ENCODE data around the gene LARGE1. TPM values are rescaled to one million over a fixed set of nuclear protein-coding genes. Genes with fewer than 3 reads are reported as not detected.

Gene LARGE1
- total RNA-seq, 2 donors from 2014 or later = 12.5 to 21.1 TPM

GRCh38 chr22:33635766-33636165 lies 284.5 kb downstream of the LARGE1 start:
- no peak for DNase-seq
- no peak overlapping the region for H3K4me3 ChIP-seq
- no peak for TF ChIP-seq CTCF (IDR thresholded peaks at IDR 0.05)
- TF ChIP-seq POLR2A (IDR thresholded peaks at IDR 0.05) = no peak
- no peaks in the 10 kb centered on the region for H3K36me3 ChIP-seq (replicated peaks in 1 of 2; ENCODE audit: insufficient read depth in 1 of 2, low read depth in 2 of 2)
- H3K4me1 ChIP-seq = no peaks in the 10 kb centered on the region
- H3K9me3 ChIP-seq = no peaks in the 10 kb centered on the region
- no peaks in the 10 kb centered on the region for H3K27me3 ChIP-seq
- 46 to 50% methylated on average over 2 of the region's 2 CpGs for WGBS, 2 donors
- no peak overlapping the region for H3K27ac ChIP-seq
- ATAC-seq = no peak
- intact Hi-C loops (cut with DNase I) = no loop called here

- H3K27me3 ChIP-seq = no peaks in the 10 kb centered on the region
- no peak for TF ChIP-seq POLR2A (IDR thresholded peaks at IDR 0.05)
- TF ChIP-seq CTCF (IDR thresholded peaks at IDR 0.05) = no peak
- no peak overlapping the region for H3K27ac ChIP-seq
- no peak overlapping the region for H3K4me3 ChIP-seq
- no peaks in the 10 kb centered on the region for H3K36me3 ChIP-seq (replicated peaks in 1 of 2; ENCODE audit: insufficient read depth in 1 of 2, low read depth in 2 of 2)
- DNase-seq (no peak), ATAC-seq (no peak)
- WGBS, 2 donors = 88 to 91% methylated on average over 9 of the region's 9 CpGs
- H3K4me1 ChIP-seq = no peaks in the 10 kb centered on the region
- intact Hi-C loops (cut with DNase I) = no loop called here
- no peaks in the 10 kb centered on the region for H3K9me3 ChIP-seq
Measured at GRCh38 chr22:33631777-33632176, 288.5 kb downstream of the LARGE1 start.

GRCh38 chr22:33625959-33626358 lies 294.3 kb downstream of the LARGE1 start:
- Histone ChIP-seq H3K4me1 (no peaks in the 10 kb centered on the region), H3K27me3 (no peaks in the 10 kb centered on the region), H3K36me3 (replicated peaks in 1 of 2; ENCODE audit: insufficient read depth in 1 of 2, low read depth in 2 of 2) (no peaks in the 10 kb centered on the region), H3K27ac (no peak overlapping the region), H3K4me3 (no peak overlapping the region), H3K9me3 (no peaks in the 10 kb centered on the region)
- TF ChIP-seq CTCF (IDR thresholded peaks at IDR 0.05) = no peak
- no peak for TF ChIP-seq POLR2A (IDR thresholded peaks at IDR 0.05)
- 85 to 90% methylated on average over 8 of the region's 8 CpGs for WGBS, 2 donors
- DNase-seq (no peak), ATAC-seq (no peak)
- intact Hi-C loops (cut with DNase I) = no loop called here

GRCh38 chr22:33620085-33620484 lies 300.2 kb downstream of the LARGE1 start:
- Histone ChIP-seq H3K4me3 (no peak overlapping the region), H3K27ac (no peak overlapping the region), H3K4me1 (no peaks in the 10 kb centered on the region), H3K27me3 (no peaks in the 10 kb centered on the region), H3K36me3 (replicated peaks in 1 of 2; ENCODE audit: insufficient read depth in 1 of 2, low read depth in 2 of 2) (no peaks in the 10 kb centered on the region), H3K9me3 (peaks cover 0 to 5% (median 0%) of the 10 kb centered on the region in 3 donors)
- WGBS, 2 donors = 82 to 91% methylated on average over 4 of the region's 4 CpGs
- TF ChIP-seq POLR2A (IDR thresholded peaks at IDR 0.05) = no peak
- TF ChIP-seq CTCF (IDR thresholded peaks at IDR 0.05) = no peak
- intact Hi-C loops (cut with DNase I) = no loop called here
- DNase-seq = no peak
- ATAC-seq = no peak

GRCh38 chr22:33606504-33606903 lies 313.8 kb downstream of the LARGE1 start:
- intact Hi-C loops (cut with DNase I) = no loop called here
- Histone ChIP-seq H3K4me1 (no peaks in the 10 kb centered on the region), H3K27ac (no peak overlapping the region), H3K4me3 (no peak overlapping the region), H3K9me3 (no peaks in the 10 kb centered on the region), H3K27me3 (no peaks in the 10 kb centered on the region), H3K36me3 (replicated peaks in 1 of 2; ENCODE audit: insufficient read depth in 1 of 2, low read depth in 2 of 2) (no peaks in the 10 kb centered on the region)
- no peak for ATAC-seq
- TF ChIP-seq CTCF (IDR thresholded peaks at IDR 0.05) (no peak), POLR2A (IDR thresholded peaks at IDR 0.05) (no peak)
- WGBS, 2 donors = 95 to 97% methylated on average over 7 of the region's 7 CpGs
- DNase-seq = no peak

Data from body of pancreas (tissue), 4 donors.